GM12872 (cell line): ENCODE results near the gene GCN1.

Experiments
- TF ChIP-seq, protein P1 (sequence below): IDR thresholded peaks from 3 replicates; pipeline ENCODE4 v1.5.1; 2011; ENCODE audit warnings: low read depth, mild to moderate bottlenecking, low read length, moderate library complexity; ENCODE audit not compliant: insufficient read depth

The GCN1 gene

DNA sequence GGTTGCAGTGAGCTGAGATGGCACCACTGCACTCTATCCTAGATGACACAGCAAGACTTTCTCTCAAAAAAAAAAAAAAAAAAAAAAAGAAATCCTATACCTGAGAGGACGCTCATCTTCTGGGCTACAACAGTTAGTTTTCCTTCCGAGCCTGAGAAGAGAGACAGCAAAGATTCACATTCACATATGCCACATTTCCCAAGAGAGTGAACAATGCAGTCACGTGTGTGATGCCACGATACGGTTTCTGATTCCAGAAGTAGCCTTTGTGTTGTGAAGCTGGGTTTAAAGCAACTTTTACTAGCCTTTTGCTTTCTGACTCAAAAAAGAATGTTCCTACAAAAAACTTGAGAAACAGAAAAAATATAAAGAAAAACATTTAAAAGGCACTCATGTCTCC lies 19.5 kb downstream of the GCN1 start:
- TF ChIP-seq, protein P1, sequence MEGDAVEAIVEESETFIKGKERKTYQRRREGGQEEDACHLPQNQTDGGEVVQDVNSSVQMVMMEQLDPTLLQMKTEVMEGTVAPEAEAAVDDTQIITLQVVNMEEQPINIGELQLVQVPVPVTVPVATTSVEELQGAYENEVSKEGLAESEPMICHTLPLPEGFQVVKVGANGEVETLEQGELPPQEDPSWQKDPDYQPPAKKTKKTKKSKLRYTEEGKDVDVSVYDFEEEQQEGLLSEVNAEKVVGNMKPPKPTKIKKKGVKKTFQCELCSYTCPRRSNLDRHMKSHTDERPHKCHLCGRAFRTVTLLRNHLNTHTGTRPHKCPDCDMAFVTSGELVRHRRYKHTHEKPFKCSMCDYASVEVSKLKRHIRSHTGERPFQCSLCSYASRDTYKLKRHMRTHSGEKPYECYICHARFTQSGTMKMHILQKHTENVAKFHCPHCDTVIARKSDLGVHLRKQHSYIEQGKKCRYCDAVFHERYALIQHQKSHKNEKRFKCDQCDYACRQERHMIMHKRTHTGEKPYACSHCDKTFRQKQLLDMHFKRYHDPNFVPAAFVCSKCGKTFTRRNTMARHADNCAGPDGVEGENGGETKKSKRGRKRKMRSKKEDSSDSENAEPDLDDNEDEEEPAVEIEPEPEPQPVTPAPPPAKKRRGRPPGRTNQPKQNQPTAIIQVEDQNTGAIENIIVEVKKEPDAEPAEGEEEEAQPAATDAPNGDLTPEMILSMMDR = no peak

DNA sequence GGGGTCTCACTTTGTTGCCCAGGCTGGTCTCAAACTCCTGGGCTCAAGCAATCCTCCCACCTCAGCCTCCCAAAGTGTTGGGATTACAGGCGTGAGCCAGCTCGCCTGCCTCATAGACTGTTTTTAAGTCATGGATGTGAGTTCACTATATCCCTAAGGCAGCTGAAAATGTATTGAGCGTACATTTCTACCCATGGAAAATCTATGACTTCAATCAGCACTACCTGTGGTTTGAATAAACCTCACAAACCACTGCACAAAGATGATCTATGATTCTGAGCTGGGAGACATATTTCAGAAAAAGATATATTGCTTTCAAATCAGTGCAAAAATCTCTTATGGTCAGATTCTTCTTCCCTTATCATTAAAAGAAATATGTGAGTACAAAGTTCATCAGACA lies 22.5 kb downstream of the GCN1 start:
- TF ChIP-seq, protein P1 = no peak

DNA sequence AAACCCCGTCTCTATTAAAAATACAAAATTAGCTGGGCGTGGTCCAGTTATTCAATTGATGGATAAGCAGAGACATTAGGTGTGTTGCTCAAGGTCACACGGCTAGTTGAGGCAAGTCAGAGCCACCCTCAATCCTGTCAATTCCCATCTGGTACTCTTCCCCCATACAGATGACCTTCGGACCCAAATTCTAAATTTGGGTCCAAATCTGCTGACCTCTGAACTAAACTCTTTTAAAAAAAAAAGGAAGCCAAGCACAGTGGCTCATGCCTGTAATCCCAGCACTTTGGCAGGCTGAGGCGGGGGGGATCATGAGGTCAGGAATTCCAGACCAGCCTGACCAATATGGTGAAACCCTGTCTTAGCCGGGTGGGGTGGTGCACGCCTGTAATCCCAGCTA lies 23.9 kb downstream of the GCN1 start:
- TF ChIP-seq, protein P1 = no peak

DNA sequence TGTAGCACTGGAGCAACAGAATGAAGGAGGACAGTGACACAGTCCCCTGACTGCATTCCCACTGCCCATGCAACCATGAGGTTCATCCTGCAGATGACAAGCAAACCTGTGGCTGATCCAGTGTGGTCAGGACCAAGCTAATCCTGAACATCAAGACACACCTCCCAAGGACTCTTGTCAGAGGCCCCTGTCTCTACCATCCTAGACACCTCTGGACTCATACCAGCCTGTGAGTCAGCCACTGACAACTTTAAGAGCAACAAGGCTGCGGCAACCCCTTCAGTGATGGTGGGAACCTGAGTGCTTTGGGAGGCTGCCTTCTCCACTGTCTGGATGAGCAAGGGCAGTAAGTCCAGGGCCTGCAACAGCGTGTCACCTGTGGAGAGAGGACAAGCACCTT lies 24.6 kb downstream of the GCN1 start:
- TF ChIP-seq, protein P1 = no peak

DNA sequence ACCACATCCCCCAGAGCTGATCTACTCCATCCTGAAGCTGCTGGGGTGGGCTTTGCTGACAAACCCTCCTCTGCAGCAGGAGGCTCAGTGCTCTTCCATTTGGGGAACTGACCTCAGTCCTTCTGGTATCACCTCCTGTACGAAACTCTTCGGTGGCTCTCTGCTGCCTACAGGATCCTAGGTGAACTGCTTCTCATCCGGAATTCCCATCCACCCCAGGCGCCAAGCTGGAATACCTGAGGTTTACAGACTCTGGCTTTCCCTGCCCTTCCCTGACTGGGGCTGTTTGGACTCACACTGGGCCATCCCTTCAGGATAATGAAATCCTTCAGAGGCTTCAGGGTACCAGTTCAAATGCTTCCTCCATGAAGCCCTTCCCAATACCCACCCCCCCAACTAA lies 26.2 kb downstream of the GCN1 start:
- TF ChIP-seq, protein P1 = no peak

DNA sequence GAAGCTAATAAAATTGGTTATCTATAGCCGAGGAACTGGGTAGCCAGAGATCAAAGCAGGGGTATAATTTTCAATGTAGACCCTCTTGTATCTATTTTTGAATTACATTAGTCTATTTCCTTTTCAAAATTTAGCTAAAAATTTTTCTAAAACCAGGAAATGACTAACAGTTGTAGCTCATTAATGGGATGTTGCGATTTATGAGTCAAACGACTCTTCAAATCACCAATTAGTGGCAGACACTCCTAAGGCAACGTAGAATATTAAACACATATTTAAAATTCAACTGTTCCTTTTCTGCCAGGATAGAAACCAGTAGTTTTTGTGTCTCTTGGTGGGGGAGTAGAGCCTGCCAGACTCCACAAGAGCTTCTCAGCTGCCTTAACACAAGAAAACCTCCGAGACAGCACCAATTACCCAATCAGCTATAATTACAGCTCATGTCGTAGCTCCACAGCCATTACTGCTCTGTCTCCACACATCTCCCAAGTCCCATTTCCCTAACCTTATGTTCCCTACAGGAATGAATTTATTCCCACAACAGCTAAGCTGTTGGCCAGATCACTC lies 26.9 kb downstream of the GCN1 start:
- TF ChIP-seq, protein P1 = no peak

DNA sequence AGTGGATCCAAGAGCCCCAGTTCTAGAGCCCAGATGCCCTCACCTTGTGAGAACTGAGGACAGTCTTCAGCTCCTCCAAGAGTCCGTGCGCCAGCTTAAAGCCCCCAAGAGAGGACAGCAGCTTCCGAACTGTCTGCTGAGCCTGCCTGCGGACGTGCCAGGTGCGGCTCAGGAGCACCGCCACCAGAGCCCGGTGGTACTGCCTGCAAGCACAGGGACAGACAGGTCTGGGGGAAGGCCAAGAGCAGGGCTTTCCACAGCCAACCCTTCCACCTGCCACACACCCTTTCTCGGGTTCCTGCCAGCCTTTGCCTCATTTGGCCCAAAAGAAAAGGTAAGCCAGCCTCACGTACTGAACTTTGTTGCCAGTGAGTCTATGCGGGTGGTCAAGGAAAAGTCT lies 30.2 kb downstream of the GCN1 start:
- TF ChIP-seq, protein P1 = no peak
